ENCODE measurements around the gene RPUSD1. TPM values are rescaled to one million over a fixed set of nuclear protein-coding genes. Genes with fewer than 3 reads are reported as not detected.
A peak's percentile ranks its signal among the peaks of the same experiment; 100 is the strongest.

RPUSD1 gene
- total and polyA plus RNA-seq, 2 experiments from 2014 or later: 27.6 to 37.8 TPM

GRCh38 chr16:751152-752006, 36.8 kb downstream of the RPUSD1 start:
- Histone ChIP-seq H3K4me2 (peak overlapping the region; percentile 46), H4K20me1 (ENCODE audit: insufficient read depth, poor library complexity, severe bottlenecking) (no peaks in the 10 kb centered on the region), H3K4me1 (ENCODE audit: insufficient read depth) (peaks cover 7% of the 10 kb centered on the region)

GRCh38 chr16:750485-750884, 37.7 kb downstream of the RPUSD1 start:
- H3K79me2 ChIP-seq: no peaks in the 10 kb centered on the region
- H3K4me1 ChIP-seq (ENCODE audit: insufficient read depth): peaks cover 7% of the 10 kb centered on the region
- no peak overlapping the region for H3K4me2 ChIP-seq
- H4K20me1 ChIP-seq (ENCODE audit: insufficient read depth, poor library complexity, severe bottlenecking): no peaks in the 10 kb centered on the region
- peak overlapping the region; percentile 80 for H3K27ac ChIP-seq
- H3K27me3 ChIP-seq: peaks cover 3% of the 10 kb centered on the region
- TF ChIP-seq EZH2 (IDR thresholded peaks at IDR 0.05; ENCODE audit: borderline replicate concordance) (no peak), EZH2phosphoT487 (IDR thresholded peaks at IDR 0.05; ENCODE audit: low read depth, severe bottlenecking, unreplicated experiment) (no peak)
- TF ChIP-seq, protein P1, sequence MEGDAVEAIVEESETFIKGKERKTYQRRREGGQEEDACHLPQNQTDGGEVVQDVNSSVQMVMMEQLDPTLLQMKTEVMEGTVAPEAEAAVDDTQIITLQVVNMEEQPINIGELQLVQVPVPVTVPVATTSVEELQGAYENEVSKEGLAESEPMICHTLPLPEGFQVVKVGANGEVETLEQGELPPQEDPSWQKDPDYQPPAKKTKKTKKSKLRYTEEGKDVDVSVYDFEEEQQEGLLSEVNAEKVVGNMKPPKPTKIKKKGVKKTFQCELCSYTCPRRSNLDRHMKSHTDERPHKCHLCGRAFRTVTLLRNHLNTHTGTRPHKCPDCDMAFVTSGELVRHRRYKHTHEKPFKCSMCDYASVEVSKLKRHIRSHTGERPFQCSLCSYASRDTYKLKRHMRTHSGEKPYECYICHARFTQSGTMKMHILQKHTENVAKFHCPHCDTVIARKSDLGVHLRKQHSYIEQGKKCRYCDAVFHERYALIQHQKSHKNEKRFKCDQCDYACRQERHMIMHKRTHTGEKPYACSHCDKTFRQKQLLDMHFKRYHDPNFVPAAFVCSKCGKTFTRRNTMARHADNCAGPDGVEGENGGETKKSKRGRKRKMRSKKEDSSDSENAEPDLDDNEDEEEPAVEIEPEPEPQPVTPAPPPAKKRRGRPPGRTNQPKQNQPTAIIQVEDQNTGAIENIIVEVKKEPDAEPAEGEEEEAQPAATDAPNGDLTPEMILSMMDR (IDR thresholded peaks at IDR 0.05; ENCODE audit: poor library complexity): no peak
- WGBS (ENCODE audit: low lambda C conversion rate, missing lambda C conversion rate): 55% methylated on average over 9 of the region's 9 CpGs
- no peaks in the 10 kb centered on the region for H3K9me3 ChIP-seq (ENCODE audit: low read depth)
- no peaks in the 10 kb centered on the region for H3K9me2 ChIP-seq (replicated peaks; ENCODE audit: insufficient read depth)
- no peak overlapping the region for H2AFZ ChIP-seq
- peak; percentile 67 for DNase-seq (ENCODE audit: low spot score)
- H3K36me3 ChIP-seq (replicated peaks; ENCODE audit: insufficient read depth, low read depth): no peaks in the 10 kb centered on the region
- H3K4me3 ChIP-seq: no peak overlapping the region

More at GRCh38 chr16:751152-752006, 36.8 kb downstream of the RPUSD1 start:
- H3K9me3 ChIP-seq (ENCODE audit: low read depth): no peaks in the 10 kb centered on the region
- H3K36me3 ChIP-seq (replicated peaks; ENCODE audit: insufficient read depth, low read depth): no peaks in the 10 kb centered on the region
- H3K27me3 ChIP-seq: peaks cover 3% of the 10 kb centered on the region
- no peaks in the 10 kb centered on the region for H3K9me2 ChIP-seq (replicated peaks; ENCODE audit: insufficient read depth)
- H3K4me3 ChIP-seq: no peak overlapping the region
- whole genome bisulfite sequencing (ENCODE audit: low lambda C conversion rate, missing lambda C conversion rate): 62% methylated on average over 33 of the region's 39 CpGs
- H3K79me2 ChIP-seq: no peaks in the 10 kb centered on the region
- H2AFZ ChIP-seq: no peak overlapping the region
- H3K27ac ChIP-seq: peak overlapping the region; percentile 51
- DNase-seq (ENCODE audit: low spot score): no peak
- TF ChIP-seq EZH2phosphoT487 (IDR thresholded peaks at IDR 0.05; ENCODE audit: low read depth, severe bottlenecking, unreplicated experiment) (no peak), EZH2 (IDR thresholded peaks at IDR 0.05; ENCODE audit: borderline replicate concordance) (no peak)
- TF ChIP-seq, protein P1 (IDR thresholded peaks at IDR 0.05; ENCODE audit: poor library complexity): no peak

GRCh38 chr16:749010-749409, 39.2 kb downstream of the RPUSD1 start:
- Histone ChIP-seq H3K4me3 (no peak overlapping the region), H3K27ac (peak overlapping the region; percentile 80), H3K27me3 (peaks cover 3% of the 10 kb centered on the region), H3K4me2 (no peak overlapping the region), H3K79me2 (no peaks in the 10 kb centered on the region), H3K36me3 (replicated peaks; ENCODE audit: insufficient read depth, low read depth) (no peaks in the 10 kb centered on the region), H4K20me1 (ENCODE audit: insufficient read depth, poor library complexity, severe bottlenecking) (no peaks in the 10 kb centered on the region), H3K9me3 (ENCODE audit: low read depth) (no peaks in the 10 kb centered on the region), H2AFZ (no peak overlapping the region), H3K4me1 (ENCODE audit: insufficient read depth) (peaks cover 7% of the 10 kb centered on the region), H3K9me2 (replicated peaks; ENCODE audit: insufficient read depth) (no peaks in the 10 kb centered on the region)
- peak; percentile 63 for DNase-seq (ENCODE audit: low spot score)
- 85% methylated on average over 6 of the region's 6 CpGs for WGBS (ENCODE audit: low lambda C conversion rate, missing lambda C conversion rate)
- TF ChIP-seq, protein P1 (IDR thresholded peaks at IDR 0.05; ENCODE audit: poor library complexity): no peak
- no peak for TF ChIP-seq EZH2phosphoT487 (IDR thresholded peaks at IDR 0.05; ENCODE audit: low read depth, severe bottlenecking, unreplicated experiment)
- TF ChIP-seq EZH2 (IDR thresholded peaks at IDR 0.05; ENCODE audit: borderline replicate concordance): no peak
